HUES64 (cell line): ENCODE measurements around the gene LBX1.
A peak's percentile ranks its signal among the peaks of the same experiment; 100 is the strongest.

Experiments used
- H3K27ac ChIP-seq: 2 replicates; pipeline ENCODE4 v1.7.0; 2013; ENCODE audit warnings: low read depth, low read length, inconsistent platforms
- H3K27me3 ChIP-seq: 2 replicates; pipeline ENCODE4 v1.6.1; 2013; ENCODE audit warnings: mild to moderate bottlenecking, low read length; ENCODE audit not compliant: insufficient read depth
- H3K36me3 ChIP-seq: 2 replicates; pipeline ENCODE4 v1.6.1; 2013; ENCODE audit warnings: mild to moderate bottlenecking, low read length; ENCODE audit not compliant: insufficient read depth
- H3K4me1 ChIP-seq: 2 replicates; pipeline ENCODE4 v1.6.1; 2013; ENCODE audit warnings: mild to moderate bottlenecking, low read length, moderate library complexity; ENCODE audit not compliant: insufficient read depth
- H3K4me3 ChIP-seq: 2 replicates; pipeline ENCODE4 v1.5.1; 2013; ENCODE audit warnings: mild to moderate bottlenecking, low read length, moderate library complexity
- H3K9ac ChIP-seq: 2 replicates; pipeline ENCODE4 v1.6.1; 2013; ENCODE audit warnings: mild to moderate bottlenecking, low read depth, low read length
- H3K9me3 ChIP-seq: 2 replicates; pipeline ENCODE4 v1.6.1; 2013; ENCODE audit warnings: low read depth, low read length; ENCODE audit not compliant: insufficient read depth
- WGBS: fragments of 150-250, 120-280 bp; methylation state at CpG from one replicate; pipeline ENCODE4 v1.1.7; 2013; ENCODE audit warnings: missing lambda C conversion rate; 5-methylcytosine and 5-hydroxymethylcytosine counted together

LBX1 gene

GRCh38 chr10:101241840-101242707 is 12.8 kb upstream of the LBX1 start:
- Histone ChIP-seq H3K27ac (no peak overlapping the region), H3K9ac (no peak overlapping the region), H3K4me3 (no peak overlapping the region), H3K4me1 (no peaks in the 10 kb centered on the region), H3K9me3 (no peaks in the 10 kb centered on the region), H3K27me3 (peaks cover 82% of the 10 kb centered on the region), H3K36me3 (no peaks in the 10 kb centered on the region)
- WGBS, result 92% methylated on average over 21 of the region's 21 CpGs

DNA sequence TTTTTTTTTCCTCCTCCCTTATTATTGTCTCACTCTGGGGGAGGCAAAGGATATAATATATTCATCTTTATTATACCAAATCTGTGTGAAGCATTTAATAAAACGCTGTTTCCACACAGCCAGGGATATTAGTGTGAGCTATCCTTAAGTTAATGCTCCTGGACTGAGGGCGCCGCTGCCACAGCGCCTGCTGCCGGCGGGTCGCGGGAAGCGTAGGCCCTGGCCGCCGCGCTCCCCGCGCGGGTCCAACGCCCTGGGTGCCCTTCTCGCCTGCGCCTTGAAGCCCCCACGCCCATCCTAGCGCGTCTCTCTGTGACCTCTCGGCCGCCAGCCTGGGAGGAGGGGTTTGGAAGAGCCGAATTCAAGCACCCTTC is 9.5 kb upstream of the LBX1 start:
- peaks cover 91% of the 10 kb centered on the region for H3K27me3 ChIP-seq
- no peak overlapping the region for H3K27ac ChIP-seq
- no peaks in the 10 kb centered on the region for H3K36me3 ChIP-seq
- no peak overlapping the region for H3K4me3 ChIP-seq
- H3K9me3 ChIP-seq, result no peaks in the 10 kb centered on the region
- no peak overlapping the region for H3K9ac ChIP-seq
- 2% methylated on average over 21 of the region's 24 CpGs for WGBS
- H3K4me1 ChIP-seq, result no peaks in the 10 kb centered on the region

GRCh38 chr10:101237982-101238731 is 8.9 kb upstream of the LBX1 start:
- no peaks in the 10 kb centered on the region for H3K9me3 ChIP-seq
- H3K36me3 ChIP-seq, result no peaks in the 10 kb centered on the region
- peaks cover 96% of the 10 kb centered on the region for H3K27me3 ChIP-seq
- H3K4me3 ChIP-seq, result no peak overlapping the region
- H3K9ac ChIP-seq, result no peak overlapping the region
- no peaks in the 10 kb centered on the region for H3K4me1 ChIP-seq
- no peak overlapping the region for H3K27ac ChIP-seq
- 7% methylated on average over 27 of the region's 31 CpGs for whole genome bisulfite sequencing

GRCh38 chr10:101237081-101237981 is 8.1 kb upstream of the LBX1 start:
- H3K36me3 ChIP-seq, result no peaks in the 10 kb centered on the region
- peaks cover 100% of the 10 kb centered on the region for H3K27me3 ChIP-seq
- WGBS, result 3% methylated on average over 38 of the region's 38 CpGs
- no peak overlapping the region for H3K9ac ChIP-seq
- peak overlapping the region; percentile 44 for H3K4me3 ChIP-seq
- no peaks in the 10 kb centered on the region for H3K9me3 ChIP-seq
- no peak overlapping the region for H3K27ac ChIP-seq
- no peaks in the 10 kb centered on the region for H3K4me1 ChIP-seq

GRCh38 chr10:101236376-101237080 is 7.3 kb upstream of the LBX1 start:
- Histone ChIP-seq H3K27me3 (peaks cover 100% of the 10 kb centered on the region), H3K36me3 (no peaks in the 10 kb centered on the region), H3K4me1 (no peaks in the 10 kb centered on the region), H3K4me3 (peak overlapping the region; percentile 44), H3K27ac (no peak overlapping the region; the same call in 1 of the 2 replicates), H3K9me3 (no peaks in the 10 kb centered on the region), H3K9ac (no peak overlapping the region)
- WGBS, result under 1% methylated on average over 47 of the region's 47 CpGs

DNA sequence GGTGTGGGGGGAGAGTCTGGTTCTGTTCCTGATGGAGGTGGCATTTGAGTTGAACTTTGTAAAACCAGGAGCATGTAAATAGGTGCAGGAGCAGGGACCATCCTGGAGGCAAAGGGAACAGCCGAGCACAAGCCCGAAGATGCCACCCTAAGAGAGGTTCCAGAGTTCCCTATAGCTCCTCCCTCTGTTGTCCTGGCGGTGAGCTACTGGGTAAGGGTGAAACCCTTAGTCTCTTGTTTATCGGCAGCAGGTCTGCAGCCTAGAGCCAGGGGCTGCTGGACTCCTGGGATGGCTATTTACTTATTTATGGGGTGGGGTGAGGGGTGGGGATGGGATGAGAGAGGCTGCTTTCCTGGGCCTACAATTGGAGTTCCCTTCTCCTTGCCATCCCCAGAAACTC is 6.5 kb upstream of the LBX1 start:
- Histone ChIP-seq H3K27me3 (peaks cover 100% of the 10 kb centered on the region), H3K4me1 (peaks cover 4% of the 10 kb centered on the region; the same call in 1 of the 2 replicates), H3K27ac (no peak overlapping the region), H3K36me3 (no peaks in the 10 kb centered on the region), H3K9ac (no peak overlapping the region), H3K9me3 (no peaks in the 10 kb centered on the region), H3K4me3 (peak overlapping the region; percentile 44)
- 10% methylated on average over 4 of the region's 4 CpGs for WGBS

- H3K4me1 ChIP-seq, result peaks cover 10% of the 10 kb centered on the region; the same call in 1 of the 2 replicates
- no peaks in the 10 kb centered on the region for H3K36me3 ChIP-seq
- no peak overlapping the region for H3K4me3 ChIP-seq
- no peaks in the 10 kb centered on the region for H3K9me3 ChIP-seq
- no peak overlapping the region for H3K27ac ChIP-seq
- peaks cover 100% of the 10 kb centered on the region for H3K27me3 ChIP-seq
- 75% methylated on average over 1 of the region's 1 CpG for WGBS
- no peak overlapping the region for H3K9ac ChIP-seq
These were observed 5.1 kb upstream of the LBX1 start for GRCh38 chr10:101234333-101234732.

DNA sequence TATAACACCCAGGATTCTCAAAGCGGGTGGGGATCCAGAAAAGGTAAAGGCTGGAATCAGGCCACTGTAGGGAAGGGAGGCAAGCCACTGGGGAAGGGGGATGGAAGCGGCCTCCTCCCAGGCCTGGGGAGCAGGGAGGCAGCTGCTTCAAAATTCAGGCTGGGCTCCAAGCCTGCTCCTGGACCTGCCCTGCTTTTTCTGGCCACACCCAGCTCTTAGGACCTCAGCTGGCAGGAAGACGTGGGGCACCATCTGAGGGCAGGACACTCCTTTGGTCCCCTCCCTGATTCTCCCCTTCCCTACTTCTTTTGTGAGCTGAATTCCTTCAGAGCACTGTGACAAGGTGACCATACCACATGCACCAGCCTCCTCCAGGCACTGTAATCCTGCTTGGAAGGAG is 4.6 kb upstream of the LBX1 start:
- Histone ChIP-seq H3K4me3 (no peak overlapping the region), H3K36me3 (no peaks in the 10 kb centered on the region), H3K27me3 (peaks cover 100% of the 10 kb centered on the region), H3K9me3 (no peaks in the 10 kb centered on the region), H3K4me1 (peaks cover 10% of the 10 kb centered on the region; the same call in 1 of the 2 replicates), H3K9ac (no peak overlapping the region), H3K27ac (no peak overlapping the region)
- 31% methylated on average over 3 of the region's 3 CpGs for WGBS

GRCh38 chr10:101233443-101233842 is 4.2 kb upstream of the LBX1 start:
- Histone ChIP-seq H3K4me1 (peaks cover 10% of the 10 kb centered on the region; the same call in 1 of the 2 replicates), H3K27me3 (peaks cover 100% of the 10 kb centered on the region)
- WGBS, result 71% methylated on average over 1 of the region's 1 CpG

GRCh38 chr10:101231912-101232689 is 2.8 kb upstream of the LBX1 start:
- 54% methylated on average over 12 of the region's 12 CpGs for WGBS
- H3K27me3 ChIP-seq, result peaks cover 100% of the 10 kb centered on the region

More at GRCh38 chr10:101233443-101233842, 4.2 kb upstream of the LBX1 start:
- Histone ChIP-seq H3K4me3 (no peak overlapping the region), H3K27ac (no peak overlapping the region), H3K36me3 (no peaks in the 10 kb centered on the region), H3K9me3 (no peaks in the 10 kb centered on the region), H3K9ac (no peak overlapping the region)

More at GRCh38 chr10:101231912-101232689, 2.8 kb upstream of the LBX1 start:
- peaks cover 10% of the 10 kb centered on the region; the same call in 1 of the 2 replicates for H3K4me1 ChIP-seq
- H3K9ac ChIP-seq, result no peak overlapping the region
- no peaks in the 10 kb centered on the region for H3K9me3 ChIP-seq
- H3K36me3 ChIP-seq, result no peaks in the 10 kb centered on the region
- H3K27ac ChIP-seq, result no peak overlapping the region
- no peak overlapping the region for H3K4me3 ChIP-seq
